IMR-90 (cell line): ENCODE measurements around the gene NFAT5. TPM values are rescaled to one million over a fixed set of nuclear protein-coding genes. Genes with fewer than 3 reads are reported as not detected.

ENCODE experiments used
- ATAC-seq: fragments of 200-7000 bp; cut with Tn5 transposase; 2 replicates; pipeline ENCODE4 v1.9.1; 2020; ENCODE audit warnings: low read depth, mild to moderate bottlenecking, moderate library complexity
- BruUV-seq: library from RNA; stranded (reverse); fragments of 400-500 nt; replicated peaks from 2 replicates; lab custom pipeline; 2021; lab: Mats Ljungman, UMichigan
- CTCF ChIA-PET: fragments of 300-600 bp; formaldehyde crosslinking; extraction: SDS; loops from one replicate; lab custom pipeline; 2021; ENCODE audit warnings: antibody characterized with exemption; lab: Yijun Ruan, JAX
- POLR2A ChIA-PET: fragments of 300-600 bp; sonication (Branson Sonifier 250); formaldehyde crosslinking; loops from one replicate; lab custom pipeline; 2022; ENCODE audit warnings: antibody characterized with exemption; ENCODE audit not compliant: unreplicated experiment; lab: Charles Lee
- DNase-seq: peaks from one replicate; pipeline ENCODE4 v3.0.0; 2013
- H2AFZ ChIP-seq: replicated peaks from 2 replicates; pipeline ENCODE3; 2013; ENCODE audit warnings: low read length, mild to moderate bottlenecking; ENCODE audit not compliant: poor library complexity
- H2AK5ac ChIP-seq: 2 replicates; pipeline ENCODE4 v1.6.1; 2013; ENCODE audit warnings: low read depth, low read length, inconsistent platforms
- H2AK9ac ChIP-seq: replicated peaks from 2 replicates; pipeline ENCODE3; 2013; ENCODE audit warnings: mild to moderate bottlenecking, low read depth, low read length, moderate library complexity; ENCODE audit not compliant: poor library complexity
- H2BK120ac ChIP-seq: 2 replicates; pipeline ENCODE4 v1.6.1; 2013; ENCODE audit warnings: low read depth, low read length, inconsistent platforms
- H2BK15ac ChIP-seq: 3 replicates; pipeline ENCODE4 v1.6.1; 2013; ENCODE audit warnings: low read depth, low read length, inconsistent platforms
- H2BK20ac ChIP-seq: 2 replicates; pipeline ENCODE4 v1.6.1; 2013; ENCODE audit warnings: low read depth, mild to moderate bottlenecking, inconsistent platforms, low read length, moderate library complexity
- H2BK5ac ChIP-seq: 2 replicates; pipeline ENCODE4 v1.6.1; 2013; ENCODE audit warnings: mild to moderate bottlenecking, low read depth, low read length, inconsistent platforms; ENCODE audit not compliant: poor library complexity, severe bottlenecking
- H3K14ac ChIP-seq: replicated peaks from 2 replicates; pipeline ENCODE4 v1.6.1; 2013; ENCODE audit warnings: low read depth, low read length, inconsistent platforms
- H3K18ac ChIP-seq: 2 replicates; pipeline ENCODE4 v1.6.1; 2013; ENCODE audit warnings: low read depth, low read length, control low read depth
- H3K23ac ChIP-seq: 2 replicates; pipeline ENCODE4 v1.6.1; 2013; ENCODE audit warnings: low read depth, low read length, inconsistent platforms
- H3K27ac ChIP-seq: 2 replicates; pipeline ENCODE4 v1.5.1; 2013; ENCODE audit warnings: mild to moderate bottlenecking, control low read depth, low read length; ENCODE audit not compliant: insufficient read depth
- H3K27me3 ChIP-seq: 2 replicates; pipeline ENCODE4 v1.6.1; 2013; ENCODE audit warnings: low read length; ENCODE audit not compliant: control insufficient read depth, insufficient read depth
- H3K36me3 ChIP-seq: 2 replicates; pipeline ENCODE4 v1.6.1; 2013; ENCODE audit warnings: low read length, mixed read lengths; ENCODE audit not compliant: control insufficient read depth, insufficient read depth
- H3K4ac ChIP-seq: 2 replicates; pipeline ENCODE4 v1.6.1; 2013; ENCODE audit warnings: low read depth, low read length, inconsistent platforms
- H3K4me1 ChIP-seq: 2 replicates; pipeline ENCODE4 v1.6.1; 2013; ENCODE audit warnings: low read length, mixed read lengths; ENCODE audit not compliant: control insufficient read depth, insufficient read depth
- H3K4me2 ChIP-seq: 2 replicates; pipeline ENCODE4 v1.6.1; 2013; ENCODE audit warnings: low read depth, mild to moderate bottlenecking, control low read depth, low read length, moderate library complexity
- H3K4me3 ChIP-seq: 2 replicates; pipeline ENCODE4 v1.5.1; 2013; ENCODE audit warnings: low read depth, mild to moderate bottlenecking, control low read depth, low read length, moderate library complexity; ENCODE audit not compliant: insufficient read depth
- H3K56ac ChIP-seq: 2 replicates; pipeline ENCODE4 v1.6.1; 2013; ENCODE audit warnings: low read length, inconsistent platforms; ENCODE audit not compliant: insufficient read depth; ENCODE audit errors: extremely low read depth
- H3K79me1 ChIP-seq, 2 experiments: 2 replicates each; pipeline ENCODE4 v1.6.1; 2013; ENCODE audit warnings: low read length in 2 of 2, inconsistent platforms in 1 of 2, low read depth in 1 of 2
- H3K9ac ChIP-seq: 2 replicates; pipeline ENCODE4 v1.6.1; 2013; ENCODE audit warnings: low read depth, low read length, control low read depth
- H3K9me1 ChIP-seq: 2 replicates; pipeline ENCODE4 v1.6.1; 2013; ENCODE audit warnings: low read length, inconsistent platforms; ENCODE audit not compliant: insufficient read depth
- H3K9me3 ChIP-seq: 2 replicates; pipeline ENCODE4 v1.6.1; 2013; ENCODE audit warnings: low read length; ENCODE audit not compliant: control insufficient read depth, insufficient read depth
- H4K20me1 ChIP-seq: 2 replicates; pipeline ENCODE4 v1.6.1; 2013; ENCODE audit warnings: low read length, inconsistent platforms; ENCODE audit not compliant: insufficient read depth
- H4K5ac ChIP-seq: 2 replicates; pipeline ENCODE4 v1.6.1; 2013; ENCODE audit warnings: mild to moderate bottlenecking, low read depth, low read length, control low read depth
- H4K8ac ChIP-seq, 2 experiments: 2 replicates each; pipeline ENCODE4 v1.6.1; 2013; ENCODE audit warnings: low read depth in 2 of 2, low read length in 2 of 2, control low read depth in 1 of 2, inconsistent platforms in 1 of 2
- H4K91ac ChIP-seq: 2 replicates; pipeline ENCODE4 v1.6.1; 2013; ENCODE audit warnings: low read depth, low read length, inconsistent platforms; ENCODE audit not compliant: insufficient read depth
- MXI1 ChIP-seq: IDR thresholded peaks from 2 replicates; pipeline ENCODE4 v1.6.1; 2012; ENCODE audit warnings: low read depth, mild to moderate bottlenecking, low read length, moderate library complexity, borderline replicate concordance
- WGBS, 2 experiments: methylation state at CpG; one replicate each; pipeline versions ENCODE4 v1.1.5 to v1.1.7; 2013; ENCODE audit warnings: missing lambda C conversion rate in 2 of 2; ENCODE audit not compliant: insufficient read length in 1 of 2; ENCODE audit errors: extremely low coverage in 2 of 2; 5-methylcytosine and 5-hydroxymethylcytosine counted together
- dilution Hi-C: fragments of 300-500 bp; cut with HindIII; formaldehyde crosslinking; loops from one replicate; pipeline ENCODE4 v1.14.3; 2018; ENCODE audit warnings: low sequenced_read_pairs; ENCODE audit not compliant: unreplicated experiment
- in situ Hi-C: fragments of 300-500 bp; cut with MboI; formaldehyde crosslinking; loops from 3 replicates; pipeline ENCODE4 v1.14.3; 2019; ENCODE audit warnings: low sequenced_read_pairs, inconsistent platforms, mixed read lengths
- intact Hi-C: fragments of 100-400 bp; cut with micrococcal nuclease; formaldehyde crosslinking; loops from 2 replicates; pipeline ENCODE4 v1.10.0; 2022
- polyA plus RNA-seq, 3 experiments: library from polyadenylated mRNA; depleted of rRNA; stranded (reverse); fragments of >200 nt; gene quantifications; 2 replicates each; pipeline ENCODE4 v1.2.3, GENCODE V29; 2012; ENCODE audit warnings: low replicate concordance in 1 of 3
- total RNA-seq: library from RNA; depleted of rRNA; stranded (reverse); fragments of >200 nt; gene quantifications from 2 replicates; pipeline ENCODE4 v1.2.3, GENCODE V29; 2012
- TF ChIP-seq, protein P1 (sequence below): fragments of 150-350 bp; IDR thresholded peaks from 2 replicates; pipeline ENCODE4 v1.6.1; 2016; ENCODE audit warnings: low read depth, mild to moderate bottlenecking, low read length, moderate library complexity, borderline replicate concordance

The NFAT5 gene
- total and polyA plus RNA-seq, 2 of the 4 experiments (the other 2 are of a cell fraction), result 10.9 to 20.1 TPM

DNA sequence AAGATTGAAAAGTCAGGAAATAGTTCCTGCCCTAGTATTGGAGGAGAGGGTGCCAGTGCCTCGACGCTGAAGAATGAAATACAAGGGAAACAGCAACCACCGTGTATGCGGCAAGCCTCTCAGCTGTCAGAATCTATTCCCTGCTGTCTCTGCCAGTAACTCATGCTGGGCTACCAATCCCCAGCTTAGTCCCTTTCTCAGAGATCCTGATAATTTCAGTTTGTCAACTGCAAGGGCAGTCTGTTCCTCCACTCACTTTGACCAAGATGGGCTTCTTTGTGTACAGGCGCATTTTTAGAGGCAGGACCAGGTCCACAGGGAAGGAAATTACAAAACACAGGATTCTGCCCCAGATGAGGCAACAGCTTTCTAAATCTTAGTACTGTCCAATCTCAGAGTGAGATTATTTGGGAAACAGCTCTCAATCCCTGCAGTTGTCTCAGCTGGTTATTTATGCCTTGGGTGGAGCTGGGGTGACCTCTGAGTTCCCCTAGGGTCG is 159.3 kb downstream of the NFAT5 start:
- H3K14ac ChIP-seq, result peak overlapping the region; percentile 88
- 0 out of 2 replicates have a peak, but pooled peaks cover 8% of the 10 kb centered on the region for H3K9me1 ChIP-seq
- H3K27ac ChIP-seq, result peak overlapping the region; percentile 31; the same call in 1 of the 2 replicates
- ChIA-PET POLR2A (no interaction called here), CTCF (interaction anchor here (1.2 kb wide), 1 partner anchor 29 kb away, joined by 3 read pairs; the partner anchor contains the start of gene NOB1)
- H3K79me1 ChIP-seq, result peaks cover 30 to 78% of the 10 kb centered on the region in 2 experiments
- peak overlapping the region; percentile 11; the same call in 1 of the 2 replicates for H2BK20ac ChIP-seq
- H3K4me2 ChIP-seq, result peak overlapping the region; percentile 52
- peak overlapping the region; percentile 25 for H2BK5ac ChIP-seq
- no peaks in the 10 kb centered on the region for H3K9me3 ChIP-seq
- dilution Hi-C loops, result no loop called here
- peak overlapping the region; percentile 8 to 86; a peak in 2 of 4 replicates for H4K8ac ChIP-seq
- peak overlapping the region; percentile 65; the same call in 1 of the 3 replicates for H2BK15ac ChIP-seq
- H3K23ac ChIP-seq, result peak overlapping the region; percentile 40
- H2AK9ac ChIP-seq, result no peak overlapping the region
- in situ Hi-C loops, result no loop called here
- H3K4me3 ChIP-seq, result peak overlapping the region; percentile 58
- no peak overlapping the region for H3K18ac ChIP-seq
- no peak for DNase-seq
- TF ChIP-seq MXI1, result 0 out of 2 replicates have a peak, but pooled peaks have one; percentile 12
- TF ChIP-seq, protein P1, sequence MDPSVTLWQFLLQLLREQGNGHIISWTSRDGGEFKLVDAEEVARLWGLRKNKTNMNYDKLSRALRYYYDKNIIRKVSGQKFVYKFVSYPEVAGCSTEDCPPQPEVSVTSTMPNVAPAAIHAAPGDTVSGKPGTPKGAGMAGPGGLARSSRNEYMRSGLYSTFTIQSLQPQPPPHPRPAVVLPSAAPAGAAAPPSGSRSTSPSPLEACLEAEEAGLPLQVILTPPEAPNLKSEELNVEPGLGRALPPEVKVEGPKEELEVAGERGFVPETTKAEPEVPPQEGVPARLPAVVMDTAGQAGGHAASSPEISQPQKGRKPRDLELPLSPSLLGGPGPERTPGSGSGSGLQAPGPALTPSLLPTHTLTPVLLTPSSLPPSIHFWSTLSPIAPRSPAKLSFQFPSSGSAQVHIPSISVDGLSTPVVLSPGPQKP, result no peak
- peak overlapping the region; percentile 0; the same call in 1 of the 2 replicates for H4K5ac ChIP-seq
- 100% methylated on average over 1 of the region's 6 CpGs; no CpG with 5 or more reads in 1 of the 2 experiments for WGBS, 2 experiments
- no peak overlapping the region for H4K91ac ChIP-seq
- no peaks in the 10 kb centered on the region for H3K27me3 ChIP-seq
- H3K4me1 ChIP-seq, result peaks cover 8% of the 10 kb centered on the region; the same call in 1 of the 2 replicates
- H3K9ac ChIP-seq, result peak overlapping the region; percentile 4; the same call in 1 of the 2 replicates
- peak overlapping the region; percentile 89 for H2AK5ac ChIP-seq
- peak overlapping the region; percentile 27; the same call in 1 of the 2 replicates for H2BK120ac ChIP-seq
- peaks cover 7% of the 10 kb centered on the region for H3K36me3 ChIP-seq
- peaks cover 34% of the 10 kb centered on the region; the same call in 1 of the 2 replicates for H4K20me1 ChIP-seq
- H3K56ac ChIP-seq, result no peak overlapping the region
- intact Hi-C loops, result no loop called here
- no TSS peak for BruUV-seq
- peak overlapping the region; percentile 62 for H3K4ac ChIP-seq
- ATAC-seq, result no peak
- H2AFZ ChIP-seq, result no peak overlapping the region
